Peyer's patch (tissue), 4 donors: ENCODE data around the gene TRAFD1.

Source experiments
- CTCF ChIP-seq, 6 experiments: fragments of 450-650 bp in 4 of 6; fragments of 200-600 bp in 2 of 6; sonication (generic) in 1 of 6; IDR thresholded peaks; one replicate each; pipeline ENCODE4 v1.5.1; 2017 to 2019; ENCODE audit warnings: antibody characterized with exemption in 6 of 6, mild to moderate bottlenecking in 3 of 6, moderate library complexity in 1 of 6
- POLR2A ChIP-seq, 2 donors: fragments of 450-650 bp; IDR thresholded peaks; one replicate each; pipeline ENCODE4 v1.5.1; 2017; ENCODE audit warnings: antibody characterized with exemption in 2 of 2, mild to moderate bottlenecking in 2 of 2, moderate library complexity in 2 of 2

- TF ChIP-seq CTCF (IDR thresholded peaks at IDR 0.05) (no peak), POLR2A (IDR thresholded peaks at IDR 0.05) (no peak)
Measured at GRCh38 chr12:112091563-112091962, 33.8 kb upstream of the TRAFD1 start.
